Stimulated activated CD8-positive, alpha-beta memory T cell treated with anti-CD3 and anti-CD28 coated beads, Interleukin-4, amount 100 ng/mL, for 1 hour (primary cell): ENCODE data around the gene CDH4.

Source experiments
- DNase-seq, 2 donors: peaks; one replicate each; pipeline ENCODE4 v3.0.0-alpha.2; 2020; ENCODE audit warnings: low read depth in 2 of 2, low spot score in 1 of 2

Gene CDH4

GRCh38 chr20:61868466-61869090 is 616.5 kb downstream of the CDH4 start:
- no peak for DNase-seq

- no peak for DNase-seq
Observed at GRCh38 chr20:61869750-61870507, 617.9 kb downstream of the CDH4 start.

- no peak for DNase-seq
Observed at GRCh38 chr20:61871160-61871559, 619.1 kb downstream of the CDH4 start.

- no peak for DNase-seq
Observed at GRCh38 chr20:61871913-61872312, 619.9 kb downstream of the CDH4 start.

- DNase-seq: no peak
Observed at GRCh38 chr20:61872371-61872900, 620.4 kb downstream of the CDH4 start.

GRCh38 chr20:61873651-61874420 is 621.8 kb downstream of the CDH4 start:
- no peak for DNase-seq

- no peak for DNase-seq
Observed at GRCh38 chr20:61874421-61875068, 622.5 kb downstream of the CDH4 start.

GRCh38 chr20:61875221-61875885 is 623.3 kb downstream of the CDH4 start:
- no peak for DNase-seq

- DNase-seq: no peak
Observed at GRCh38 chr20:61875996-61876395, 623.9 kb downstream of the CDH4 start.

- DNase-seq: no peak
Observed at GRCh38 chr20:61876952-61877728, 625.1 kb downstream of the CDH4 start.

- no peak for DNase-seq
Observed at GRCh38 chr20:61877776-61878477, 625.9 kb downstream of the CDH4 start.

- DNase-seq: no peak
Observed at GRCh38 chr20:61878478-61879302, 626.6 kb downstream of the CDH4 start.

GRCh38 chr20:61879303-61879620 is 627.2 kb downstream of the CDH4 start:
- DNase-seq: no peak

- DNase-seq: no peak
Observed at GRCh38 chr20:61879694-61880093, 627.6 kb downstream of the CDH4 start.

GRCh38 chr20:61880706-61881105 is 628.6 kb downstream of the CDH4 start:
- no peak for DNase-seq

GRCh38 chr20:61881416-61881815 is 629.4 kb downstream of the CDH4 start:
- DNase-seq: no peak

GRCh38 chr20:61881861-61882260 is 629.8 kb downstream of the CDH4 start:
- DNase-seq: no peak

GRCh38 chr20:61882716-61883615 is 630.9 kb downstream of the CDH4 start:
- DNase-seq: no peak
